Ectodermal cell (in vitro differentiated cells): ENCODE results near the gene KRT1.

Experiments
- H3K27ac ChIP-seq: 2 replicates; pipeline ENCODE4 v1.7.0; 2013; ENCODE audit warnings: mild to moderate bottlenecking, low read depth, low read length; ENCODE audit not compliant: insufficient read depth, poor library complexity, severe bottlenecking
- H3K27me3 ChIP-seq: 2 replicates; pipeline ENCODE4 v1.7.0; 2013; ENCODE audit warnings: mild to moderate bottlenecking, low read length; ENCODE audit not compliant: insufficient read depth, control insufficient read depth, poor library complexity, severe bottlenecking
- H3K36me3 ChIP-seq: one replicate; pipeline ENCODE4 v1.7.0; 2013; ENCODE audit warnings: low read length; ENCODE audit not compliant: control insufficient read depth, insufficient read depth
- H3K4me1 ChIP-seq: one replicate; pipeline ENCODE4 v1.7.0; 2013; ENCODE audit warnings: low read length; ENCODE audit not compliant: control insufficient read depth, insufficient read depth
- H3K4me3 ChIP-seq: 2 replicates; pipeline ENCODE4 v1.7.0; 2013; ENCODE audit warnings: low read depth, low read length, control low read depth; ENCODE audit not compliant: insufficient read depth
- H3K9me3 ChIP-seq: 2 replicates; pipeline ENCODE4 v1.7.0; 2013; ENCODE audit warnings: mild to moderate bottlenecking, low read length, moderate library complexity; ENCODE audit not compliant: control insufficient read depth
- WGBS, 2 experiments: methylation state at CpG; one replicate each; pipeline ENCODE4 v1.1.7; 2013; ENCODE audit warnings: missing lambda C conversion rate in 2 of 2; 5-methylcytosine and 5-hydroxymethylcytosine counted together

Gene KRT1

DNA sequence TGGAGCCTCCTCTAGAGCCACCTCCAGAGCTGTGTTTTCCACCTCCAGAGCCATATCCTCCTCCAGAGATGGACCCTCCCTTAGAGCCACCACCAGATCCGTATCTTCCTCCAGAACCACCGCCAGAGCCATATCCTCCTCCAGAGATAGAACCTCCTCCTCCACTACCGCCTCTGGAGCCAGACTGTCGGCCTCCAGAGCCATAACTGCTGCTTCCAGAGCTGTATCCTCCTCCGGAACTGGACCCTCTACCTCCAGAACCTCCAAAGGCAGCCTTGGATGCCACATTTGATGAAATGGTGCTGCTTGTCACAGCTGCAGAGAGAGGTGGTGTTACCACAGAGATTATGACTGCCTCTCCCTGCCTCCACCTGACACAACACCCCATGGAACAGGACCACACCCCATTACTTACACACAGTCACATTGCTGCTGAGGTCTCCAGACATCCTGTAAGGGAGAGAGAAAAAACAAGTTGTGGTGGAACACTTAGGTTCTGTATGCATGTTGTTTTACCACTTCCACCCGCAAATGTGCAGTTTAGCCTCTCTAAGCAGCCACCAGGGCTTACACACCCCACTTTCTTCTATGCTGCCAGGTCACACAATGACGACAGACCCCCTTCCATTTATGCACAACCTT lies 35.0 kb downstream of the KRT1 start:
- Histone ChIP-seq H3K4me3 (no peak overlapping the region), H3K27ac (no peak overlapping the region), H3K27me3 (no peaks in the 10 kb centered on the region), H3K9me3 (no peaks in the 10 kb centered on the region), H3K4me1 (no peaks in the 10 kb centered on the region), H3K36me3 (no peaks in the 10 kb centered on the region)
- WGBS, 2 experiments, result 85 to 89% methylated on average over 7 of the region's 7 CpGs

GRCh38 chr12:52644078-52644415 lies 36.2 kb downstream of the KRT1 start:
- Histone ChIP-seq H3K36me3 (no peaks in the 10 kb centered on the region), H3K9me3 (no peaks in the 10 kb centered on the region), H3K27ac (no peak overlapping the region), H3K4me3 (no peak overlapping the region), H3K27me3 (no peaks in the 10 kb centered on the region), H3K4me1 (no peaks in the 10 kb centered on the region)
- WGBS, 2 experiments, result 92 to 94% methylated on average over 6 of the region's 6 CpGs

- no peaks in the 10 kb centered on the region for H3K4me1 ChIP-seq
- 84 to 86% methylated on average over 10 of the region's 10 CpGs for WGBS, 2 experiments
- no peaks in the 10 kb centered on the region for H3K9me3 ChIP-seq
- no peaks in the 10 kb centered on the region for H3K36me3 ChIP-seq
- H3K27ac ChIP-seq, result no peak overlapping the region
- no peak overlapping the region for H3K4me3 ChIP-seq
- no peaks in the 10 kb centered on the region for H3K27me3 ChIP-seq
These were observed 36.8 kb downstream of the KRT1 start for GRCh38 chr12:52643233-52644077.

DNA sequence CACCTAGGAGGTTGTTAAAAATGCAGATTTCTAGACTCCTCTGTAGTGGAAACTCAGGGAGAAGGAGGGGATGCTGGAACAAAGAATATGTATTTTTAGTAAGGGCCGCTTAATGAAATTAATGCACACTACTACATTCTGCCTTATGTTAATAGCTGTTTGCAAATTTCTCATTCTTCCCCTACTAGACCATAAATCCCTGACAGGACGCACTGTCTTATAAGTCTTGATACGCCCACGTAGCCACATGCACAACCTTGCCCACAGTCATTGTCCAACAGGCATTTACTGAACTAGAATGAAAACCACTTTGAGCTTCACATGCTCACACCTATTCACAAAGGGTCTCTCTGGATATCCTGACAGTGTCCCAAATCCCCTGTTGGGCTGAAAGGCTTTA lies 38.7 kb downstream of the KRT1 start:
- no peaks in the 10 kb centered on the region for H3K27me3 ChIP-seq
- no peaks in the 10 kb centered on the region for H3K36me3 ChIP-seq
- H3K4me3 ChIP-seq, result no peak overlapping the region
- 81 to 86% methylated on average over 4 of the region's 4 CpGs for WGBS, 2 experiments
- H3K27ac ChIP-seq, result no peak overlapping the region
- no peaks in the 10 kb centered on the region for H3K4me1 ChIP-seq
- no peaks in the 10 kb centered on the region for H3K9me3 ChIP-seq

GRCh38 chr12:52637299-52637698 lies 42.9 kb downstream of the KRT1 start:
- WGBS, 2 experiments, result 88 to 89% methylated on average over 4 of the region's 4 CpGs

GRCh38 chr12:52636592-52637258 lies 43.5 kb downstream of the KRT1 start:
- H3K27ac ChIP-seq, result no peak overlapping the region
- H3K4me3 ChIP-seq, result no peak overlapping the region
- H3K27me3 ChIP-seq, result no peaks in the 10 kb centered on the region
- 91 to 96% methylated on average over 5 of the region's 5 CpGs for WGBS, 2 experiments
- H3K36me3 ChIP-seq, result no peaks in the 10 kb centered on the region
- no peaks in the 10 kb centered on the region for H3K4me1 ChIP-seq
- no peaks in the 10 kb centered on the region for H3K9me3 ChIP-seq

More at GRCh38 chr12:52637299-52637698, 42.9 kb downstream of the KRT1 start:
- H3K27me3 ChIP-seq, result no peaks in the 10 kb centered on the region
- H3K4me1 ChIP-seq, result no peaks in the 10 kb centered on the region
- no peak overlapping the region for H3K4me3 ChIP-seq
- H3K27ac ChIP-seq, result no peak overlapping the region
- H3K9me3 ChIP-seq, result no peaks in the 10 kb centered on the region
- no peaks in the 10 kb centered on the region for H3K36me3 ChIP-seq

DNA sequence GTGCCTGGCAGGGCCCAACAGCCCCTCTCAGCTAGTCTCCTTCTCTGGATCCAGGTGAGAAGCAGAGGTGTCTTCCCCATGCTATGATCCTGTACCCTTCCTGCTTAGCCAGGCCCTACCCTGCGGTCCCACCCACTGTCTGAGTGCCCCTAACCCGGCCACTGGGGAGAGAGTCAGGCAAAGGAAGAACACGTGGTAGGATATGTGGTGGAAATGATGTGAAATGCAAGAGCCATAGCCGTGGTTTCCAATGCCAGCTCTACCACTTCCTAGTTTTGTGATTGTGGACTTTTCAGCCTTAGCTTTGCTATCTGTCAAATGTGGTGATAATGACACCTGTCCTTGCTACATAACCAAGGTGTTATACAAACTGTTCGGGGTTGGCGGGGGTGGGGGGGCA lies 44.0 kb downstream of the KRT1 start:
- WGBS, 2 experiments, result 90 to 97% methylated on average over 4 of the region's 6 CpGs
- H3K9me3 ChIP-seq, result no peaks in the 10 kb centered on the region
- H3K4me1 ChIP-seq, result no peaks in the 10 kb centered on the region
- no peak overlapping the region for H3K27ac ChIP-seq
- no peak overlapping the region for H3K4me3 ChIP-seq
- no peaks in the 10 kb centered on the region for H3K27me3 ChIP-seq
- H3K36me3 ChIP-seq, result no peaks in the 10 kb centered on the region

GRCh38 chr12:52634266-52635056 lies 45.7 kb downstream of the KRT1 start:
- H3K4me1 ChIP-seq, result no peaks in the 10 kb centered on the region
- no peaks in the 10 kb centered on the region for H3K36me3 ChIP-seq
- no peak overlapping the region for H3K27ac ChIP-seq
- no peak overlapping the region for H3K4me3 ChIP-seq
- no peaks in the 10 kb centered on the region for H3K27me3 ChIP-seq
- no peaks in the 10 kb centered on the region for H3K9me3 ChIP-seq
- WGBS, 2 experiments, result 79 to 81% methylated on average over 7 of the region's 7 CpGs

DNA sequence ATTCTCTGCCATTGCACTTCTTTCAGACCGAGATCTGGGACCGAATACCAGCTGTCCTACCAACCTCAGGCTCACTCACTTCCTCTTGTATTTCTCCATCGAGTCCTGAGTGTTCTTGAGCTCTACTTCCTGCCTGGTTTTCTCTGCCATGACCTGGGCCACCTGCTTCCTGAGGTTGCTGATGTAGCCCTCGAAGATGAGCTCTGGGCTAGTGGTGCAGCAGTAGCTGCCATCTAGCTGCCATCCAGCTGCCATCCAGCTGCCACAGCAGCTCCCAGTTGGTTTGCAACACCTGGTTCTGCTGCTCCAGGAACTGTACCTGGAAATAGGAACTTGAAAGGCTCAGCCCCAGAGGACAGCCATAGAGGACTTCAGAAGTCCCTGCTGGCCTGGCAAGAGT lies 46.8 kb downstream of the KRT1 start:
- Histone ChIP-seq H3K4me3 (no peak overlapping the region), H3K4me1 (no peaks in the 10 kb centered on the region), H3K9me3 (no peaks in the 10 kb centered on the region), H3K27me3 (no peaks in the 10 kb centered on the region), H3K27ac (no peak overlapping the region), H3K36me3 (no peaks in the 10 kb centered on the region)
- WGBS, 2 experiments, result 86 to 89% methylated on average over 4 of the region's 4 CpGs

- Histone ChIP-seq H3K9me3 (no peaks in the 10 kb centered on the region), H3K27ac (no peak overlapping the region), H3K4me1 (no peaks in the 10 kb centered on the region), H3K4me3 (no peak overlapping the region), H3K36me3 (no peaks in the 10 kb centered on the region), H3K27me3 (no peaks in the 10 kb centered on the region)
- 92 to 93% methylated on average over 4 of the region's 4 CpGs for WGBS, 2 experiments
These were observed 47.6 kb downstream of the KRT1 start for GRCh38 chr12:52632656-52633055.
